H1 (cell line): Measurements from ENCODE around the gene FGF3. TPM values are rescaled to one million over a fixed set of nuclear protein-coding genes. Genes with fewer than 3 reads are reported as not detected.

ENCODE experiments used
- CTCF ChIA-PET: fragments of 300-600 bp; sonication (Branson Sonifier 250); formaldehyde crosslinking; loops from one replicate; lab custom pipeline; 2021; ENCODE audit not compliant: partially characterized antibody; lab: Charles Lee
- POLR2A ChIA-PET: fragments of 300-600 bp; sonication (Branson Sonifier 250); formaldehyde crosslinking; loops from one replicate; lab custom pipeline; 2021; ENCODE audit warnings: inconsistent platforms; ENCODE audit not compliant: partially characterized antibody; lab: Charles Lee
- DNase-seq, 2 experiments: peaks; one replicate each; pipeline versions ENCODE4 v3.0.0 to v3.0.0-alpha.2; 2010 to 2022; ENCODE audit warnings: low spot score in 2 of 2, low read depth in 1 of 2, mixed read lengths in 1 of 2
- FAIRE-seq: peaks from 2 replicates; lab custom pipeline; 2011; peaks lifted over from hg19 to GRCh38; lab: Jason Lieb, UNC
- H2AFZ ChIP-seq: 2 replicates; pipeline ENCODE4 v1.8.1; 2012; ENCODE audit warnings: low read length, inconsistent platforms
- H2AK5ac ChIP-seq: 2 replicates; pipeline ENCODE4 v1.6.1; 2013; ENCODE audit warnings: low read depth, low read length
- H2BK120ac ChIP-seq: replicated peaks from 2 replicates; pipeline ENCODE3; 2013; ENCODE audit warnings: low read depth, low read length, inconsistent platforms
- H2BK12ac ChIP-seq: 2 replicates; pipeline ENCODE4 v1.6.1; 2013; ENCODE audit warnings: low read depth, low read length
- H2BK15ac ChIP-seq: 2 replicates; pipeline ENCODE4 v1.6.1; 2013; ENCODE audit warnings: low read length
- H2BK20ac ChIP-seq: 2 replicates; pipeline ENCODE4 v1.6.1; 2013; ENCODE audit warnings: low read length
- H2BK5ac ChIP-seq: 2 replicates; pipeline ENCODE4 v1.6.1; 2013; ENCODE audit warnings: low read depth, low read length
- H3K14ac ChIP-seq: 2 replicates; pipeline ENCODE4 v1.6.1; 2013; ENCODE audit warnings: inconsistent platforms; ENCODE audit not compliant: insufficient read length
- H3K18ac ChIP-seq: 2 replicates; pipeline ENCODE4 v1.6.1; 2013; ENCODE audit warnings: low read length; ENCODE audit errors: extremely low read depth
- H3K23ac ChIP-seq: 2 replicates; pipeline ENCODE4 v1.6.1; 2013; ENCODE audit warnings: inconsistent platforms; ENCODE audit not compliant: insufficient read length
- H3K23me2 ChIP-seq: 2 replicates; pipeline ENCODE4 v1.6.1; 2013; ENCODE audit warnings: low read depth, low read length
- H3K27ac ChIP-seq: 2 replicates; pipeline ENCODE4 v1.6.1; 2011; ENCODE audit warnings: low read depth, low read length, inconsistent platforms
- H3K27me3 ChIP-seq, 4 experiments: replicated peaks in 1 of 4; 1 replicate in 1 of 4; 2 replicates in 3 of 4; pipeline versions ENCODE4 v1.6.1 to v1.8.1; 2011 to 2013; ENCODE audit warnings: low read length in 3 of 4, mild to moderate bottlenecking in 3 of 4, inconsistent platforms in 2 of 4, mixed read lengths in 2 of 4, moderate library complexity in 1 of 4; ENCODE audit not compliant: control insufficient read depth in 3 of 4, insufficient read depth in 3 of 4; ENCODE audit errors: extremely low read depth in 1 of 4
- H3K36me3 ChIP-seq, 4 experiments: 2 replicates each; pipeline versions ENCODE4 v1.6.1 to v1.8.1; 2011 to 2013; ENCODE audit warnings: mild to moderate bottlenecking in 4 of 4, low read length in 3 of 4, moderate library complexity in 2 of 4, control low read depth in 1 of 4, inconsistent platforms in 1 of 4; ENCODE audit not compliant: insufficient read depth in 4 of 4, control insufficient read depth in 2 of 4
- H3K4ac ChIP-seq: replicated peaks from 2 replicates; pipeline ENCODE3; 2013; ENCODE audit warnings: low read length, low read depth, mixed read lengths, inconsistent platforms; ENCODE audit not compliant: insufficient read length
- H3K4me1 ChIP-seq, 4 experiments: replicated peaks in 1 of 4; 1 replicate in 1 of 4; 2 replicates in 3 of 4; pipeline versions ENCODE4 v1.6.1 to v1.8.1; 2011 to 2013; ENCODE audit warnings: low read length in 3 of 4, inconsistent platforms in 2 of 4, mixed read lengths in 1 of 4; ENCODE audit not compliant: insufficient read depth in 4 of 4, control insufficient read depth in 3 of 4
- H3K4me2 ChIP-seq, 2 experiments: 2 replicates each; pipeline versions ENCODE4 v1.6.1 to v1.8.1; 2011 to 2013; ENCODE audit warnings: low read depth in 2 of 2, low read length in 2 of 2, control low read depth in 1 of 2, inconsistent platforms in 1 of 2, mild to moderate bottlenecking in 1 of 2; ENCODE audit not compliant: insufficient read depth in 1 of 2
- H3K4me3 ChIP-seq, 4 experiments: fragments of 200-600, 300-600 bp in 1 of 4; sonication (generic), shearing (Covaris generic), sonication (Bioruptor Twin) in 1 of 4; 2 replicates each; pipeline versions ENCODE4 v1.5.1 to v1.8.1; 2011 to 2016; ENCODE audit warnings: low read length in 4 of 4, low read depth in 3 of 4, control low read depth in 2 of 4, inconsistent platforms in 2 of 4, mild to moderate bottlenecking in 2 of 4, mixed read lengths in 1 of 4, moderate library complexity in 1 of 4; ENCODE audit not compliant: insufficient read depth in 2 of 4; ENCODE audit errors: extremely low read depth in 1 of 4
- H3K56ac ChIP-seq: replicated peaks from 2 replicates; pipeline ENCODE3; 2013; ENCODE audit warnings: low read depth, mild to moderate bottlenecking, mixed read lengths, low read length, inconsistent platforms; ENCODE audit not compliant: insufficient read length
- H3K79me1 ChIP-seq: 2 replicates; pipeline ENCODE4 v1.6.1; 2013; ENCODE audit warnings: low read depth, low read length, control low read depth
- H3K79me2 ChIP-seq, 2 experiments: 2 replicates each; pipeline versions ENCODE4 v1.6.1 to v1.8.1; 2012 to 2013; ENCODE audit warnings: low read length in 2 of 2, mild to moderate bottlenecking in 2 of 2, inconsistent platforms in 1 of 2; ENCODE audit not compliant: insufficient read depth in 2 of 2, control insufficient read depth in 1 of 2
- H3K9ac ChIP-seq, 4 experiments: replicated peaks in 1 of 4; 1 replicate in 1 of 4; 2 replicates in 3 of 4; pipeline versions ENCODE4 v1.6.1 to v1.8.1; 2011 to 2013; ENCODE audit warnings: low read depth in 3 of 4, low read length in 3 of 4, control low read depth in 2 of 4, mild to moderate bottlenecking in 2 of 4, moderate library complexity in 2 of 4, inconsistent platforms in 1 of 4; ENCODE audit errors: extremely low read depth in 1 of 4
- H3K9me3 ChIP-seq, 2 experiments: 2 replicates each; pipeline versions ENCODE4 v1.6.1 to v1.8.1; 2012 to 2013; ENCODE audit warnings: mild to moderate bottlenecking in 2 of 2, moderate library complexity in 2 of 2, control low read depth in 1 of 2, inconsistent platforms in 1 of 2, low read depth in 1 of 2, low read length in 1 of 2, mixed read lengths in 1 of 2; ENCODE audit not compliant: insufficient read depth in 2 of 2
- H4K20me1 ChIP-seq, 2 experiments: replicated peaks in 1 of 2; 2 replicates each; pipeline versions ENCODE3 to v1.8.1; 2011 to 2013; ENCODE audit warnings: inconsistent platforms in 2 of 2, low read length in 2 of 2, mild to moderate bottlenecking in 1 of 2; ENCODE audit not compliant: insufficient read depth in 2 of 2, control insufficient read depth in 1 of 2
- H4K5ac ChIP-seq: 2 replicates; pipeline ENCODE4 v1.6.1; 2013; ENCODE audit warnings: low read length, low read depth, mixed read lengths, inconsistent platforms; ENCODE audit not compliant: insufficient read length
- H4K8ac ChIP-seq: 2 replicates; pipeline ENCODE4 v1.8.0; 2013; ENCODE audit warnings: mild to moderate bottlenecking, moderate library complexity, low read length, inconsistent platforms; ENCODE audit not compliant: insufficient read depth; ENCODE audit errors: extremely low read depth
- H4K91ac ChIP-seq: replicated peaks from 2 replicates; pipeline ENCODE3; 2013; ENCODE audit warnings: low read length, mixed read lengths, inconsistent platforms; ENCODE audit not compliant: insufficient read length
- CBX8 ChIP-seq: fragments of 300-800, 300-1000 bp; sonication (generic); IDR thresholded peaks from 2 replicates; pipeline ENCODE4 v1.7.1; 2016; ENCODE audit warnings: low read depth, low read length, borderline replicate concordance
- CREB1 ChIP-seq: IDR thresholded peaks from 2 replicates; pipeline ENCODE4 v1.6.1; 2012; ENCODE audit warnings: inconsistent platforms
- EGR1 ChIP-seq: IDR thresholded peaks from 2 replicates; pipeline ENCODE4 v1.6.1; 2011; ENCODE audit warnings: low read depth, low read length, borderline replicate concordance
- MAFK ChIP-seq: IDR thresholded peaks from 2 replicates; pipeline ENCODE4 v1.6.1; 2012; ENCODE audit warnings: low read depth, mild to moderate bottlenecking, improper control_type of control experiment, low read length
- NRF1 ChIP-seq: IDR thresholded peaks from 2 replicates; pipeline ENCODE4 v1.6.1; 2011; ENCODE audit warnings: mild to moderate bottlenecking, low read depth, low read length, improper control_type of control experiment
- RFX5 ChIP-seq: IDR thresholded peaks from 2 replicates; pipeline ENCODE4 v1.6.1; 2011; ENCODE audit warnings: low read depth, low read length, improper control_type of control experiment, borderline replicate concordance
- SIRT6 ChIP-seq: IDR thresholded peaks from one replicate; pipeline ENCODE4 v1.7.1; 2012; ENCODE audit warnings: low read length, inconsistent platforms
- SIX5 ChIP-seq: IDR thresholded peaks from 2 replicates; pipeline ENCODE4 v1.6.1; 2011; ENCODE audit warnings: mild to moderate bottlenecking, low read depth, low read length
- SUZ12 ChIP-seq: fragments of 200-600 bp; sonication (generic); IDR thresholded peaks from 2 replicates; pipeline ENCODE4 v1.6.1; 2012; ENCODE audit warnings: mild to moderate bottlenecking, inconsistent platforms, low read length, moderate library complexity, mixed read lengths
- TAF1 ChIP-seq: IDR thresholded peaks from 2 replicates; pipeline ENCODE4 v1.6.1; 2011; ENCODE audit warnings: mild to moderate bottlenecking, low read depth, low read length
- TBP ChIP-seq: IDR thresholded peaks from 2 replicates; pipeline ENCODE4 v1.6.1; 2011; ENCODE audit warnings: low read depth, low read length, improper control_type of control experiment
- YY1 ChIP-seq: IDR thresholded peaks from 2 replicates; pipeline ENCODE4 v1.6.1; 2011; ENCODE audit warnings: low read depth, mild to moderate bottlenecking, low read length
- ZNF274 ChIP-seq: IDR thresholded peaks from 2 replicates; pipeline ENCODE4 v1.7.0; 2012; ENCODE audit warnings: low read length, borderline replicate concordance; ENCODE audit errors: extremely low read depth
- WGBS, 2 experiments: shearing (Covaris generic) in 1 of 2; methylation state at CpG; one replicate each; pipeline versions ENCODE4 v1.1.6 to v1.1.7; 2013 to 2015; ENCODE audit warnings: low lambda C conversion rate in 2 of 2, mixed read lengths in 2 of 2, inconsistent platforms in 1 of 2, low coverage in 1 of 2, missing lambda C conversion rate in 1 of 2; ENCODE audit not compliant: insufficient replicate concordance in 2 of 2, insufficient coverage in 1 of 2, insufficient read length in 1 of 2; ENCODE audit errors: extremely low coverage in 1 of 2, missing lambda C conversion rate in 1 of 2; 5-methylcytosine and 5-hydroxymethylcytosine counted together
- polyA plus RNA-seq, 7 experiments: library from polyadenylated mRNA; depleted of rRNA in 3 of 7; stranded (reverse) in 5 of 7; unstranded in 2 of 7; fragments of >200 nt in 5 of 7; fragments of 200-250 nt in 2 of 7; gene quantifications; 1 replicate in 5 of 7; 2 replicates in 1 of 7; 4 replicates in 1 of 7; pipeline versions ENCODE4 v1.2.1 to v1.2.3, GENCODE V29; 2011 to 2013; ENCODE audit warnings: missing spikeins in 2 of 7, mixed read lengths in 2 of 7
- total RNA-seq: library from RNA; stranded (reverse); fragmentation: NEBNext Ultra II Directional; extraction: Animal tissue kit (Norgen Biotek cat#: 25700); gene quantifications from 2 replicates; pipeline ENCODE4 v1.2.1, GENCODE V29; 2021
- TF ChIP-seq, protein P1 (sequence below): IDR thresholded peaks from 2 replicates; pipeline ENCODE4 v1.6.1; 2012; ENCODE audit warnings: low read length, inconsistent platforms

FGF3 gene
- total and polyA plus RNA-seq, 2 of the 8 experiments (the other 6 are each of a cell fraction or from before 2014, with no cell fraction given), result not detected

DNA sequence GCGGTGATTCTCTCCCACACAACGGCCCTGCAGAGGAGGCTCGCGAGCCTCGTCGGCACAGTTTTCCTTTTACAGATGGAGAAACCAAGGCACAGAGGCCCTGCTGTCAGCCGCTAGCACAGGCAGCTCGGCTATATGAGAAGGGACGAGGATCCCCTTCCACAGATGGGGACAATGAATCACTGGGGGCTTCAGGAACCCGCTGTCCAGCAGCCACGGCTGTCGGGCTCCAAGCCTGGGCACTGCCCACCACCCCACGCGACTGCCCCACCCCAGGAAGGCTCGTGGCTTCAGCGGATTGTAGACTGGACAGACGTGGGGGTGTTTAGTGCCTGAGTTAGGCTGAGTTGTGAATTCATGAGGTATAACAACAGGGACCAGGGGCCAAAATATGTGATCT lies 17.2 kb upstream of the FGF3 start:
- 86% methylated on average over 13 of the region's 17 CpGs; no CpG with 5 or more reads in 1 of the 2 experiments for WGBS, 2 experiments
- CTCF ChIA-PET, result interaction anchor here (0.7 to 1.2 kb wide), 2 partner anchors 10 to 119 kb away, joined by 3 to 4 read pairs; no protein-coding TSS in a partner anchor
- TF ChIP-seq YY1, result no peak
- TF ChIP-seq TAF1, result no peak
- TF ChIP-seq EGR1, result no peak
- TF ChIP-seq SUZ12, result no peak
- no peak for TF ChIP-seq NRF1
- TF ChIP-seq, protein P1, sequence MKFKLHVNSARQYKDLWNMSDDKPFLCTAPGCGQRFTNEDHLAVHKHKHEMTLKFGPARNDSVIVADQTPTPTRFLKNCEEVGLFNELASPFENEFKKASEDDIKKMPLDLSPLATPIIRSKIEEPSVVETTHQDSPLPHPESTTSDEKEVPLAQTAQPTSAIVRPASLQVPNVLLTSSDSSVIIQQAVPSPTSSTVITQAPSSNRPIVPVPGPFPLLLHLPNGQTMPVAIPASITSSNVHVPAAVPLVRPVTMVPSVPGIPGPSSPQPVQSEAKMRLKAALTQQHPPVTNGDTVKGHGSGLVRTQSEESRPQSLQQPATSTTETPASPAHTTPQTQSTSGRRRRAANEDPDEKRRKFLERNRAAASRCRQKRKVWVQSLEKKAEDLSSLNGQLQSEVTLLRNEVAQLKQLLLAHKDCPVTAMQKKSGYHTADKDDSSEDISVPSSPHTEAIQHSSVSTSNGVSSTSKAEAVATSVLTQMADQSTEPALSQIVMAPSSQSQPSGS, result no peak
- no peak for TF ChIP-seq TBP
- TF ChIP-seq SIRT6, result no peak
- TF ChIP-seq ZNF274, result no peak
- no peak for TF ChIP-seq CBX8
- no peak for TF ChIP-seq MAFK
- TF ChIP-seq RFX5, result no peak
- TF ChIP-seq CREB1, result no peak
- TF ChIP-seq SIX5, result no peak

More for the DNA sequence above, 17.2 kb upstream of the FGF3 start:
- H3K27ac ChIP-seq, result no peak overlapping the region
- 0 out of 4 replicates have a peak, but pooled peaks cover 0 to under 1% of the 10 kb centered on the region in 2 experiments for H3K9me3 ChIP-seq
- H4K5ac ChIP-seq, result no peak overlapping the region
- no peak overlapping the region for H4K91ac ChIP-seq
- peaks cover 0 to 2% (median 0%) of the 10 kb centered on the region in 4 experiments; a peak in 1 of 7 replicates for H3K27me3 ChIP-seq
- FAIRE-seq, result no peak
- H3K4me2 ChIP-seq, result no peak overlapping the region
- H3K56ac ChIP-seq, result no peak overlapping the region
- no peak overlapping the region for H2BK120ac ChIP-seq
- DNase-seq, result no peak
- H3K79me1 ChIP-seq, result no peaks in the 10 kb centered on the region
- no peak overlapping the region for H2BK20ac ChIP-seq
- no peak overlapping the region for H2BK15ac ChIP-seq
- no peak overlapping the region for H2BK12ac ChIP-seq
- no peak overlapping the region for H3K9ac ChIP-seq
- H3K18ac ChIP-seq, result no peak overlapping the region; the same call in 1 of the 2 replicates
- H3K36me3 ChIP-seq, result no peaks in the 10 kb centered on the region
- POLR2A ChIA-PET, result no interaction called here
- H3K23me2 ChIP-seq, result peaks cover 4% of the 10 kb centered on the region; the same call in 1 of the 2 replicates
- peak overlapping the region; percentile 11; the same call in 1 of the 2 replicates for H4K8ac ChIP-seq
- no peak overlapping the region for H3K4ac ChIP-seq
- peaks cover 0 to 14% (median 4%) of the 10 kb centered on the region in 4 experiments; a peak in 6 of 7 replicates for H3K4me1 ChIP-seq
- H3K4me3 ChIP-seq, result no peak overlapping the region
- H3K79me2 ChIP-seq, result no peaks in the 10 kb centered on the region
- no peak overlapping the region for H2BK5ac ChIP-seq
- no peak overlapping the region for H3K14ac ChIP-seq
- H2AFZ ChIP-seq, result no peak overlapping the region
- no peak overlapping the region for H2AK5ac ChIP-seq
- H4K20me1 ChIP-seq, result peaks cover 0 to 3% of the 10 kb centered on the region in 2 experiments
- no peak overlapping the region for H3K23ac ChIP-seq
